Suprapubic skin (tissue), 4 donors: ENCODE data around the gene KCNN2. TPM values are rescaled to one million over a fixed set of nuclear protein-coding genes. Genes with fewer than 3 reads are reported as not detected.

Experiments
- DNase-seq, 2 donors: peaks; one replicate each; pipeline ENCODE4 v3.0.0-alpha.2; 2019; ENCODE audit warnings: low spot score in 2 of 2
- H3K27ac ChIP-seq: fragments of 200-600 bp; sonication (generic); one replicate; pipeline ENCODE4 v1.5.1; 2019
- H3K27me3 ChIP-seq: fragments of 200-600 bp; sonication (generic); one replicate; pipeline ENCODE4 v1.5.1; 2019
- H3K36me3 ChIP-seq: fragments of 200-600 bp; sonication (generic); one replicate; pipeline ENCODE4 v1.5.1; 2019
- H3K4me1 ChIP-seq: fragments of 200-600 bp; sonication (generic); one replicate; pipeline ENCODE4 v1.5.1; 2019
- H3K4me3 ChIP-seq: fragments of 200-600 bp; sonication (generic); one replicate; pipeline ENCODE4 v1.5.1; 2019; ENCODE audit warnings: mild to moderate bottlenecking
- H3K9me3 ChIP-seq: fragments of 200-600 bp; sonication (generic); one replicate; pipeline ENCODE4 v1.5.1; 2019
- CTCF ChIP-seq, 2 donors: fragments of 200-600 bp in 1 of 2; fragments of 450-650 bp in 1 of 2; sonication (generic) in 1 of 2; IDR thresholded peaks; one replicate each; pipeline ENCODE4 v1.5.1; 2016 to 2019; ENCODE audit warnings: antibody characterized with exemption in 2 of 2, mild to moderate bottlenecking in 1 of 2, moderate library complexity in 1 of 2
- EP300 ChIP-seq: sonication (generic); formaldehyde crosslinking; IDR thresholded peaks from one replicate; pipeline ENCODE4 v1.6.1; 2017; ENCODE audit warnings: antibody characterized with exemption
- POLR2A ChIP-seq, 2 donors: fragments of 450-650 bp; IDR thresholded peaks; one replicate each; pipeline ENCODE4 v1.6.1; 2017; ENCODE audit warnings: antibody characterized with exemption in 2 of 2, mild to moderate bottlenecking in 2 of 2, moderate library complexity in 2 of 2
- POLR2AphosphoS5 ChIP-seq, 3 donors: sonication (generic); formaldehyde crosslinking; IDR thresholded peaks; one replicate each; pipeline ENCODE4 v1.6.1; 2017; ENCODE audit warnings: antibody characterized with exemption in 3 of 3
- WGBS: methylation state at CpG from one replicate; pipeline ENCODE4 v1.1.5; 2018; 5-methylcytosine and 5-hydroxymethylcytosine counted together
- total RNA-seq, 4 donors: library from RNA; depleted of rRNA; stranded (reverse); fragments of >200 nt; gene quantifications; one replicate each; pipeline ENCODE4 v1.1.0, GENCODE V29; 2016

The KCNN2 gene
- total RNA-seq, 4 donors from 2014 or later = 0.62 to 3.2 (median 2.0) TPM

GRCh38 chr5:114417519-114417918 is 55.6 kb downstream of the KCNN2 start:
- no peaks in the 10 kb centered on the region for H3K27me3 ChIP-seq
- TF ChIP-seq POLR2A (IDR thresholded peaks at IDR 0.05) (no peak), CTCF (IDR thresholded peaks at IDR 0.05) (no peak), POLR2AphosphoS5 (IDR thresholded peaks at IDR 0.05) (no peak), EP300 (no peak)
- 94% methylated on average over 2 of the region's 2 CpGs for WGBS

GRCh38 chr5:114418176-114419066 is 56.6 kb downstream of the KCNN2 start:
- H3K4me3 ChIP-seq = no peak overlapping the region
- no peaks in the 10 kb centered on the region for H3K9me3 ChIP-seq
- H3K27me3 ChIP-seq = no peaks in the 10 kb centered on the region
- H3K4me1 ChIP-seq = no peaks in the 10 kb centered on the region
- WGBS = 66% methylated on average over 8 of the region's 8 CpGs
- TF ChIP-seq POLR2A (IDR thresholded peaks at IDR 0.05) (no peak), POLR2AphosphoS5 (IDR thresholded peaks at IDR 0.05) (no peak), CTCF (IDR thresholded peaks at IDR 0.05) (no peak), EP300 (no peak)
- H3K27ac ChIP-seq = no peak overlapping the region
- H3K36me3 ChIP-seq = no peaks in the 10 kb centered on the region
- DNase-seq = no peak

More at GRCh38 chr5:114417519-114417918, 55.6 kb downstream of the KCNN2 start:
- Histone ChIP-seq H3K4me3 (no peak overlapping the region), H3K4me1 (no peaks in the 10 kb centered on the region), H3K36me3 (no peaks in the 10 kb centered on the region), H3K27ac (no peak overlapping the region), H3K9me3 (no peaks in the 10 kb centered on the region)
- DNase-seq = no peak

- TF ChIP-seq CTCF (IDR thresholded peaks at IDR 0.05) = no peak
- no peak for TF ChIP-seq EP300
- no peak for TF ChIP-seq POLR2AphosphoS5 (IDR thresholded peaks at IDR 0.05)
- TF ChIP-seq POLR2A (IDR thresholded peaks at IDR 0.05) = no peak
- H3K9me3 ChIP-seq = no peaks in the 10 kb centered on the region
Observed at GRCh38 chr5:114419067-114419388, 57.2 kb downstream of the KCNN2 start.

DNA sequence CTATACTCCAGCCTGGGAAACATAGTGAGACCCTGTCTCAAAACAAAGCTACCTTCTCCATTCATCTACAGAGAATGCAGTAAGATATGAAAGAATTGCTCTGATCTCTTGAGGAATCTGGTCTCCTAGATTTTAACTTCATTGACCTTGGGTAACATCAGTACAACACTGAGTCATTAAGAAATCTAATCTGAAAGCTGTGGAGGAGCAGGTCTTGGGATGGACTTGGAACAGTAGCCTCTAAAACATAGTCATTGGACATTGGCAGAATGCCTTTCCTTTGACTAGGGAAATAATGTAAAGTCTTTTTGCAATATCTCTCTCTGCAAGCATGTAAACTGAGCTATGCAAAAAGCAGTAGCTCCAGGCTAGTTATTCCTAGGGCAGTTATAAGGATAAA is 58.1 kb downstream of the KCNN2 start:
- no peak for TF ChIP-seq POLR2AphosphoS5 (IDR thresholded peaks at IDR 0.05)
- no peak for TF ChIP-seq POLR2A (IDR thresholded peaks at IDR 0.05)
- no peak for TF ChIP-seq CTCF (IDR thresholded peaks at IDR 0.05)
- TF ChIP-seq EP300 = no peak
- H3K9me3 ChIP-seq = no peaks in the 10 kb centered on the region
- no peak for DNase-seq

More at GRCh38 chr5:114419067-114419388, 57.2 kb downstream of the KCNN2 start:
- 87% methylated on average over 1 of the region's 1 CpG for WGBS
- no peak overlapping the region for H3K4me3 ChIP-seq
- H3K4me1 ChIP-seq = no peaks in the 10 kb centered on the region
- H3K27ac ChIP-seq = no peak overlapping the region
- DNase-seq = no peak
- no peaks in the 10 kb centered on the region for H3K27me3 ChIP-seq
- no peaks in the 10 kb centered on the region for H3K36me3 ChIP-seq

GRCh38 chr5:114427204-114427603 is 65.3 kb downstream of the KCNN2 start:
- H3K36me3 ChIP-seq = no peaks in the 10 kb centered on the region
- TF ChIP-seq EP300 (no peak), POLR2A (IDR thresholded peaks at IDR 0.05) (no peak), POLR2AphosphoS5 (IDR thresholded peaks at IDR 0.05) (no peak), CTCF (IDR thresholded peaks at IDR 0.05) (no peak)
- H3K4me1 ChIP-seq = no peaks in the 10 kb centered on the region
- no peak overlapping the region for H3K27ac ChIP-seq
- no peaks in the 10 kb centered on the region for H3K9me3 ChIP-seq
- no peak for DNase-seq
- 86% methylated on average over 1 of the region's 1 CpG for WGBS
- no peaks in the 10 kb centered on the region for H3K27me3 ChIP-seq
- no peak overlapping the region for H3K4me3 ChIP-seq

More for the DNA sequence above, 58.1 kb downstream of the KCNN2 start:
- no peaks in the 10 kb centered on the region for H3K4me1 ChIP-seq
- no peaks in the 10 kb centered on the region for H3K27me3 ChIP-seq
- no peaks in the 10 kb centered on the region for H3K36me3 ChIP-seq
- no peak overlapping the region for H3K4me3 ChIP-seq
- no peak overlapping the region for H3K27ac ChIP-seq
